Stomach (tissue), 4 donors: ENCODE results near the gene OCIAD1.

Experiments used
- EP300 ChIP-seq: sonication (generic); formaldehyde crosslinking; IDR thresholded peaks from one replicate; pipeline ENCODE4 v1.6.1; 2017; ENCODE audit warnings: antibody characterized with exemption
- TF ChIP-seq, protein P1 (sequence below), 7 experiments: fragments of 450-650 bp in 4 of 7; fragments of 200-600 bp in 3 of 7; sonication (generic) in 3 of 7; IDR thresholded peaks; one replicate each; pipeline ENCODE4 v1.5.1; 2016 to 2019; ENCODE audit warnings: antibody characterized with exemption in 7 of 7, control low read depth in 2 of 7, mild to moderate bottlenecking in 1 of 7

DNA sequence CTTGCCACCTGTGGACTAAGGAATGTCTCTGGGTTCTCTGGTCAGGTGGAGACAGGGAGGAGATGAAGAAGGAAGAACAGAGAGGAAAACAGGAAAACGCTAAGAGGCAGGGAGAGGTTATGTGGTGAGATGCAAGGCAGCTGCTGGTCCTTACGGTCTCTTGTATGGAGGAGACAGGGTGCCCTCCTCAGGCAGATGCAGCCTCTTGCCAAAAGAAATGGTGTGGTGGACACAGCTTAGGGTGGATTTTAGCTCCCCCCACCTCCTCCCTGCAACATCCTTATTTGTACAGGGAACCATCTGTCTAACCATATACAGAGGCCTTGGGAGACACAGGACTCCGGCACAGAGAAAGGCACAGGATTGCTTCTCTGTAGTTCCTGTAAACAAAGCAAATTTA, 66.0 kb downstream of the OCIAD1 start:
- TF ChIP-seq, protein P1, sequence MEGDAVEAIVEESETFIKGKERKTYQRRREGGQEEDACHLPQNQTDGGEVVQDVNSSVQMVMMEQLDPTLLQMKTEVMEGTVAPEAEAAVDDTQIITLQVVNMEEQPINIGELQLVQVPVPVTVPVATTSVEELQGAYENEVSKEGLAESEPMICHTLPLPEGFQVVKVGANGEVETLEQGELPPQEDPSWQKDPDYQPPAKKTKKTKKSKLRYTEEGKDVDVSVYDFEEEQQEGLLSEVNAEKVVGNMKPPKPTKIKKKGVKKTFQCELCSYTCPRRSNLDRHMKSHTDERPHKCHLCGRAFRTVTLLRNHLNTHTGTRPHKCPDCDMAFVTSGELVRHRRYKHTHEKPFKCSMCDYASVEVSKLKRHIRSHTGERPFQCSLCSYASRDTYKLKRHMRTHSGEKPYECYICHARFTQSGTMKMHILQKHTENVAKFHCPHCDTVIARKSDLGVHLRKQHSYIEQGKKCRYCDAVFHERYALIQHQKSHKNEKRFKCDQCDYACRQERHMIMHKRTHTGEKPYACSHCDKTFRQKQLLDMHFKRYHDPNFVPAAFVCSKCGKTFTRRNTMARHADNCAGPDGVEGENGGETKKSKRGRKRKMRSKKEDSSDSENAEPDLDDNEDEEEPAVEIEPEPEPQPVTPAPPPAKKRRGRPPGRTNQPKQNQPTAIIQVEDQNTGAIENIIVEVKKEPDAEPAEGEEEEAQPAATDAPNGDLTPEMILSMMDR (IDR thresholded peaks at IDR 0.05), result no peak
- TF ChIP-seq EP300, result no peak
